BLaER1 (cell line): ENCODE measurements around the gene GLYAT.

ENCODE experiments used
- H3K27ac ChIP-seq: shearing (Covaris generic); formaldehyde crosslinking; 2 replicates; pipeline ENCODE4 v1.8.1; 2022
- H3K27me3 ChIP-seq: shearing (Covaris generic); formaldehyde crosslinking; 2 replicates; pipeline ENCODE4 v1.8.1; 2022
- H3K36me3 ChIP-seq: shearing (Covaris generic); formaldehyde crosslinking; 2 replicates; pipeline ENCODE4 v1.8.1; 2022
- H3K4me1 ChIP-seq: shearing (Covaris generic); formaldehyde crosslinking; 2 replicates; pipeline ENCODE4 v1.8.1; 2022
- H3K4me2 ChIP-seq: shearing (Covaris generic); formaldehyde crosslinking; 2 replicates; pipeline ENCODE4 v1.8.1; 2022
- H3K4me3 ChIP-seq: shearing (Covaris generic); formaldehyde crosslinking; 2 replicates; pipeline ENCODE4 v1.8.1; 2022
- H3K9ac ChIP-seq: shearing (Covaris generic); formaldehyde crosslinking; 2 replicates; pipeline ENCODE4 v1.8.1; 2022
- H3K9me3 ChIP-seq: shearing (Covaris generic); formaldehyde crosslinking; 2 replicates; pipeline ENCODE4 v1.8.1; 2022
- H4K20me1 ChIP-seq: shearing (Covaris generic); formaldehyde crosslinking; 2 replicates; pipeline ENCODE4 v1.8.1; 2022
- Cebpa-rat ChIP-seq: shearing (Covaris generic); IDR thresholded peaks from 2 replicates; pipeline ENCODE4 v1.8.1; 2022

GLYAT gene

GRCh38 chr11:58731819-58732218 is at the start of gene GLYAT:
TSS of gene GLYAT (minus strand) at chr11:58731943. CDS start at chr11:58724496, 7,447 bp downstream.
- no peak within 1 kb of the TSS for H3K27ac ChIP-seq
- H3K27me3 ChIP-seq: no peaks in the 10 kb centered on the region
- peaks cover 6% of the 10 kb centered on the region; the same call in 1 of the 2 replicates for H3K4me1 ChIP-seq
- H3K9ac ChIP-seq: no peak within 1 kb of the TSS
- H3K4me3 ChIP-seq: no peak within 1 kb of the TSS
- no peak for TF ChIP-seq Cebpa-rat
- no peaks in the 10 kb centered on the region for H4K20me1 ChIP-seq
- H3K9me3 ChIP-seq: no peaks in the 10 kb centered on the region
- no peaks in the 10 kb centered on the region for H3K36me3 ChIP-seq
- H3K4me2 ChIP-seq: no peak within 1 kb of the TSS

GRCh38 chr11:58781345-58781744 is 49.6 kb upstream of the GLYAT start:
- H3K9me3 ChIP-seq: peaks cover 6% of the 10 kb centered on the region; the same call in 1 of the 2 replicates
- no peaks in the 10 kb centered on the region for H4K20me1 ChIP-seq
- H3K4me3 ChIP-seq: no peak overlapping the region
- H3K36me3 ChIP-seq: no peaks in the 10 kb centered on the region
- H3K27me3 ChIP-seq: no peaks in the 10 kb centered on the region
- H3K27ac ChIP-seq: no peak overlapping the region
- no peak overlapping the region for H3K4me2 ChIP-seq
- no peaks in the 10 kb centered on the region for H3K4me1 ChIP-seq
- no peak overlapping the region for H3K9ac ChIP-seq
- no peak for TF ChIP-seq Cebpa-rat

GRCh38 chr11:58780578-58780977 is 48.8 kb upstream of the GLYAT start:
- no peaks in the 10 kb centered on the region for H3K27me3 ChIP-seq
- H3K4me1 ChIP-seq: no peaks in the 10 kb centered on the region
- TF ChIP-seq Cebpa-rat: no peak
- H3K9ac ChIP-seq: no peak overlapping the region
- no peak overlapping the region for H3K4me2 ChIP-seq
- H3K4me3 ChIP-seq: no peak overlapping the region
- H3K9me3 ChIP-seq: peaks cover 6% of the 10 kb centered on the region; the same call in 1 of the 2 replicates
- H4K20me1 ChIP-seq: no peaks in the 10 kb centered on the region
- no peaks in the 10 kb centered on the region for H3K36me3 ChIP-seq
- no peak overlapping the region for H3K27ac ChIP-seq

GRCh38 chr11:58776891-58777710 is 45.4 kb upstream of the GLYAT start:
- Histone ChIP-seq H3K4me3 (no peak overlapping the region), H3K36me3 (no peaks in the 10 kb centered on the region), H4K20me1 (no peaks in the 10 kb centered on the region), H3K4me1 (no peaks in the 10 kb centered on the region), H3K4me2 (no peak overlapping the region), H3K9ac (no peak overlapping the region), H3K27me3 (no peaks in the 10 kb centered on the region), H3K9me3 (peaks cover 6% of the 10 kb centered on the region; the same call in 1 of the 2 replicates), H3K27ac (no peak overlapping the region)
- TF ChIP-seq Cebpa-rat: no peak

GRCh38 chr11:58775066-58775708 is 43.4 kb upstream of the GLYAT start:
- Histone ChIP-seq H3K4me3 (no peak overlapping the region), H3K36me3 (no peaks in the 10 kb centered on the region), H3K4me1 (no peaks in the 10 kb centered on the region), H3K27me3 (no peaks in the 10 kb centered on the region), H3K4me2 (no peak overlapping the region), H3K27ac (no peak overlapping the region), H3K9me3 (peaks cover 1% of the 10 kb centered on the region; the same call in 1 of the 2 replicates), H3K9ac (no peak overlapping the region), H4K20me1 (no peaks in the 10 kb centered on the region)
- TF ChIP-seq Cebpa-rat: no peak

GRCh38 chr11:58774164-58774593 is 42.4 kb upstream of the GLYAT start:
- H3K27ac ChIP-seq: no peak overlapping the region
- no peaks in the 10 kb centered on the region for H3K27me3 ChIP-seq
- no peaks in the 10 kb centered on the region for H3K9me3 ChIP-seq
- no peak for TF ChIP-seq Cebpa-rat
- no peak overlapping the region for H3K4me3 ChIP-seq
- no peaks in the 10 kb centered on the region for H4K20me1 ChIP-seq
- no peaks in the 10 kb centered on the region for H3K4me1 ChIP-seq
- no peak overlapping the region for H3K4me2 ChIP-seq
- H3K36me3 ChIP-seq: no peaks in the 10 kb centered on the region
- H3K9ac ChIP-seq: no peak overlapping the region

GRCh38 chr11:58773337-58773736 is 41.6 kb upstream of the GLYAT start:
- Histone ChIP-seq H3K4me3 (no peak overlapping the region), H4K20me1 (no peaks in the 10 kb centered on the region), H3K36me3 (no peaks in the 10 kb centered on the region), H3K27ac (no peak overlapping the region), H3K4me2 (no peak overlapping the region), H3K9ac (no peak overlapping the region), H3K4me1 (no peaks in the 10 kb centered on the region), H3K9me3 (no peaks in the 10 kb centered on the region), H3K27me3 (no peaks in the 10 kb centered on the region)
- no peak for TF ChIP-seq Cebpa-rat

- Histone ChIP-seq H3K27ac (no peak overlapping the region), H3K27me3 (no peaks in the 10 kb centered on the region), H4K20me1 (no peaks in the 10 kb centered on the region), H3K4me3 (no peak overlapping the region), H3K4me2 (no peak overlapping the region), H3K9me3 (no peaks in the 10 kb centered on the region), H3K36me3 (no peaks in the 10 kb centered on the region), H3K4me1 (no peaks in the 10 kb centered on the region), H3K9ac (no peak overlapping the region)
- no peak for TF ChIP-seq Cebpa-rat
These were observed 40.9 kb upstream of the GLYAT start for GRCh38 chr11:58772329-58773285.

- Histone ChIP-seq H4K20me1 (no peaks in the 10 kb centered on the region), H3K27ac (no peak overlapping the region), H3K36me3 (no peaks in the 10 kb centered on the region), H3K9ac (no peak overlapping the region), H3K4me1 (no peaks in the 10 kb centered on the region), H3K27me3 (no peaks in the 10 kb centered on the region), H3K4me2 (no peak overlapping the region), H3K4me3 (no peak overlapping the region), H3K9me3 (no peaks in the 10 kb centered on the region)
- no peak for TF ChIP-seq Cebpa-rat
These were observed 39.7 kb upstream of the GLYAT start for GRCh38 chr11:58771458-58771855.
